NCI-H748 treated with DMSO at 0.1 percent for 48 hours (cell line): ENCODE data around the gene PDXDC1.
"Not testable (repeated sequence)": the region's sequence is repeated elsewhere in the genome, so short reads cannot be mapped to it uniquely, and the experiment has no call there.

Source experiments
- DNase-seq: peaks from one replicate; lab custom pipeline; 2025; lab: John Stamatoyannopoulos, UW

The PDXDC1 gene

GRCh38 chr16:15071916-15072769 is 97.3 kb downstream of the PDXDC1 start:
- DNase-seq, result not testable (repeated sequence)

- no peak for DNase-seq
Observed at GRCh38 chr16:15073101-15073500, 98.3 kb downstream of the PDXDC1 start.

DNA sequence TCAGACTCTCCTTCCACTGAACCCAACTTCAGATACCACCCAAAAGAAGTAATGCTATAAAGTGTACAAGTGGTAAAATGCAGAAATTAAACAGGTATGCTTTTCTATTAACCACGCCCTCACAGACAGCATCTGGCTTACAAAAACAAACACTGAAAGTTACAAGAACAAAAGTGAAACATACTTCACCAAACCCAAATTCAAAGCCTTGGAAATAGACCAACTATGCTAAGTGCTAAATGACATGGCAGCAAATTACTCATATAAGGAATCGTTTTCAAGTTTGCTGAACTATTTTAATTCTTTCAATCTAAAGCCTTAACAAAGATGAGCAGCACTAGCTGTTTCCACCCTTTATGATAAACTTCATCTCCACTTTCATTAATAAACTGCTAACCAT is 101.3 kb downstream of the PDXDC1 start:
- not testable (repeated sequence) for DNase-seq

GRCh38 chr16:15080883-15081282 is 106.1 kb downstream of the PDXDC1 start:
- not testable (repeated sequence) for DNase-seq

DNA sequence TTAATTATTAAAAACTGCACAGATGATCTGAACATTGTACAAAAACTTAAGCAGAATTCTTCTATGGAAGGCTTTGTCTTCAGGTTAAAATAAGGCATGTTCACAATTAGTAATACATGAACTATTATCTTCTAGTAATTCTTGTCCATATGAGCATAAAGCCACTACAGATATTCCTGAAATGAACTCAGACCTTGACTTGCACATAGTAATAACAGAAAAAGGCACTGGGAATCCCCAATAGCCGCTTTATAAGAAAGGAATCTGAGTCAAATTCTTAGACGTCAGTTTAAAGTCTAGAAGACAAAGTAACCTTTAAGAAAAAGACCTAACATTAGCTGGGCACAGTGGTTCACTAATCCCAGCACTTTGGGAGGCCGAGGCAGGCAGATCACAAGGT is 108.0 kb downstream of the PDXDC1 start:
- not testable (repeated sequence) for DNase-seq

- not testable (repeated sequence) for DNase-seq
Observed at GRCh38 chr16:15090663-15091269, 115.9 kb downstream of the PDXDC1 start.

GRCh38 chr16:15093571-15093954 is 118.7 kb downstream of the PDXDC1 start:
- not testable (repeated sequence) for DNase-seq

GRCh38 chr16:15093955-15094827 is 119.4 kb downstream of the PDXDC1 start, which contains the start of gene RRN3:
TSS of gene RRN3 (minus strand) at chr16:15094272. CDS start at chr16:15094233, 39 bp downstream.
- DNase-seq, result peak; percentile 69

GRCh38 chr16:15096583-15096972 is 121.8 kb downstream of the PDXDC1 start:
- not testable (repeated sequence) for DNase-seq

DNA sequence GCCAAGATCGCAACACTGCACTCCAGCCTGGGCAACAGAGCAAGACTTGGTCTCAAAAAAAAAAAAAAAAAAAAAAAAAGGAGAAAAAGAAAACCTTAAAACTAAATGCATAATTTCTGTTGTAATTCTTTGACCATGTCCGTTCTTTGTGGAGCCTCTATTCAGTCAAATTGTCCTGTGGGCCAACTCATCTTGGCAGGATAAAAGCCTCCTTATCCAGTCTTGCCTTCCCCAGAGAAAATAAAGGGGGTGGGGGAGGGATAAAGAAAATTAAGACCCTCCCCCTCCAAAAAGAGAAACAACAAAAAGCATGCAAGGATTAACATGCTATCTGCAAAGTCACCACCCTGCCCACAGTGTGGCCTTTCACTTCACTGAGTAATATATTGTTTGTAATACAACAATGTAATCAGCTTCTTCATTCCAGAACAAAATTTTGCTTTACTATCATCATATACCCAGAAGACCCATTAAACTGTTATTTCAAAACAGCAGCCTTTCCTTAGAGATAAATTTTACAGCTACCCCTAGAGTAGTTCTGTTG is 124.6 kb downstream of the PDXDC1 start:
- not testable (repeated sequence) for DNase-seq

DNA sequence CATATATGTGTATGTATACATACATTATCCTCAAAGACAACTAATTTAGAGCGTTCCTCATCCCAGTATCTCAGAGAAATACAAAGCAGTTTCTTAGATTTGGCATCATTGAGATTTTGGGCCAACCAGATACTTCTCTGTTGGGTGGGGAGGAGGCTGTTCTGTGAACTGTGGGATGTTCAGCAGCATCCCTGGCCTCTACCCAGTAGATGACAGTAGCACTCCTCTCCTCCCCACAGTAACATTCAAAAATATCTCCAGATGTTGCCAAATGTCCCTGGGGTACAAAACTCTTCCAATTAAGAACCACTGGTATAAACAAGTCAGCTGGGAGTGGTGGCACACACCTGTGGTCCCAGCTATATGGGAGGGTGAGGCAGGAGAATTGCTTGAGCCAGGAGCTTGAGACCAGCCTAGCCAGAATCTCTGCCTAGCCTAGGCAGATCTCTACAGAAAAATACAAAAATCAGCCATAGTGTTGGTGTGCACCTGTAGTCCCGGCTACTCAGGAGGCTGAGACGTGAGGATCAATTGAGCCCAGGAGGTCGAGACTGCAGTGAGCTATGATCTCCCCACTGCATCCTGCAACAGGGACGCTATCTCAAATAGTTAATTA is 125.7 kb downstream of the PDXDC1 start:
- not testable (repeated sequence) for DNase-seq

DNA sequence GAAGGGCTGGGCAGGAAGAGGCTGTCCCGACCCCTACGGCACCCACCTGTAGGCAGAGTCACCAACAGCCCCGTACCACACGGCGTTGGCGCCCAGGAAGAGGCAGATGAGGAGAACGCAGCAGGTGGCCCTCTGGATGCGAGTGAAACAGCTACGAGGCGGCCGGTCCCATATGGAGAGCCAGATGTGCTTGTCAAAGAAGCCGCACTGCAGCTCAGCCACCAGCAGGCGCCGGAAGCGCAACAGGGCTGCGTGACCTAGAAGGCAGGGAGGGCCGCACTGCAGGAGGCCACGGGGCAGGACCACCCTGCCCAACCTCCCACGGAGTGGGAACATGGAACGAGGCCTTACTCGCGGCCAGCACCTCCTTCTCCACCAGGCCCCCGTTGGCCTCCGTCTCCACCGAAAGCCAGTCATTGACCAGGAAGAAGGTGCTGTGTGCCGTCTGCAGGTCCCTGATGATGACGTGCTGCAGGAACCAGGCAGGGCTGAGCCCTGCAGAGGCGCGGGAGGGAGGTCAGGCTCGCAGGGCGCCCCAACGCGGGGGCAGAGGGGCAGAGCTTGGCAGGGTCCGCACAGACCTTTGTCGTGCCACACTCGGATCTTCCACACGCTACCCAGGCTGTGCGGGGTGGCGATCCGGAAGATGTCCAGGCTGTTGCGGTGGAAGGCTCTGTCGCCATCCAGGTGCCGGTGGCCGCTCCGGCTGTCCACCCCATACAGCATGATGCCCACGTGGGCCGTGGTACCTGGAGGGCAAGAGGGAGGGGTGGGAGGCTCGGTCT is 153.0 kb downstream of the PDXDC1 start:
- not testable (repeated sequence) for DNase-seq

- DNase-seq, result not testable (repeated sequence)
Observed at GRCh38 chr16:15130256-15130932, 155.6 kb downstream of the PDXDC1 start.

GRCh38 chr16:15130943-15131700 is 156.3 kb downstream of the PDXDC1 start:
- DNase-seq, result not testable (repeated sequence)

DNA sequence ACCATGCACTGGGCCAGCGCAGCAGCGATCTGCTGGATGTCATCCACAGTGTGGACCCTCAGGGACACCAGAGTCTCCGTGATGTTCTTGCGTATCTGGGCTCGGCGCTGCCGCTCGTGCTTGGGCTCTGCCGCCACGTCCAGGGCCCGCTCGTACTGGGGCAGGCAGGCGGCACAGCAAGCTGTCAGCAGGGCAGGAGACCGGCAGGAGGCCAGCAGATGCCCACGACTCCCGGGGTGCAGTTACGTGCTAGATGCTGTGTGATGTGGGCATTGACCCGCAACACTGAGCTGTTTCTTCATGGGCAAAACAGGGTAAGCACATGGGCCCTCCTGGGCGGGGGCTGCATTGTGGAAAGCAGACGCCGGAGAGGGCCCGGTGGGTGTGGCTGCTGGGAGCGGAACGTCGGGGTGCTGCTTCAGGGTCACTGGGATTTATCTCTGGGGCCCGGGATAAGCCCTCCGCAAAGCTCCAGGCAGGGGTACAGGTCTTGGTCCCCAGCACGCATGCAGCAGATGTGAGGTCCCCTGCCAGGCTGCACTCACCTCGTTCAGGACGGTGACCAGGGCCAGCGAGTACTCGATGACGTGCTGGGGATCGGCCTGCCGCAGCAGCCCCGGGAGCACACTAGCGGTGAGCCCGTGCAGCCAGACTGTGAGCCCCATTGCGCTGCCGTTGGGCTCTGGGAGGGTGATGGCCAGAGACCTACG is 158.0 kb downstream of the PDXDC1 start:
- not testable (repeated sequence) for DNase-seq

DNA sequence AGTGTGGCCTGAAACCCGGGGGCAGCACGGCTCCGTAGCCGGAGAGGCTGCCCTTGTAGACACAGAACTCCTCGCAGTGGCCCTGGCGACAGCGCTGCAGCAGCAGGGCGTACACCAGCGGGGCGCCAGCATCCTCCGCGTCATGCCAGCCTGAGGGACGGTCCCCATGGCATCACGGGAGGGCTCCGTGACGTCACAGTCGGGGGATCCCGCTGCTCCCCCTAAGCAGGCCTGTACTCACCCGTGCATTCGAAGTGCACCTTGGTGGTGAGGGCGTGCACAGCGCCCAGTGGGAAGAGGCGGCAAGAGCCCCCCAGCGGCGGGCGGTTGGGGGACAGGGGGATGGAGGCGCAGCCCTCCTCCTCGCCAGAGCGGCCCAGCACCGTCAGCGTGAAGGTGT is 158.7 kb downstream of the PDXDC1 start:
- not testable (repeated sequence) for DNase-seq

DNA sequence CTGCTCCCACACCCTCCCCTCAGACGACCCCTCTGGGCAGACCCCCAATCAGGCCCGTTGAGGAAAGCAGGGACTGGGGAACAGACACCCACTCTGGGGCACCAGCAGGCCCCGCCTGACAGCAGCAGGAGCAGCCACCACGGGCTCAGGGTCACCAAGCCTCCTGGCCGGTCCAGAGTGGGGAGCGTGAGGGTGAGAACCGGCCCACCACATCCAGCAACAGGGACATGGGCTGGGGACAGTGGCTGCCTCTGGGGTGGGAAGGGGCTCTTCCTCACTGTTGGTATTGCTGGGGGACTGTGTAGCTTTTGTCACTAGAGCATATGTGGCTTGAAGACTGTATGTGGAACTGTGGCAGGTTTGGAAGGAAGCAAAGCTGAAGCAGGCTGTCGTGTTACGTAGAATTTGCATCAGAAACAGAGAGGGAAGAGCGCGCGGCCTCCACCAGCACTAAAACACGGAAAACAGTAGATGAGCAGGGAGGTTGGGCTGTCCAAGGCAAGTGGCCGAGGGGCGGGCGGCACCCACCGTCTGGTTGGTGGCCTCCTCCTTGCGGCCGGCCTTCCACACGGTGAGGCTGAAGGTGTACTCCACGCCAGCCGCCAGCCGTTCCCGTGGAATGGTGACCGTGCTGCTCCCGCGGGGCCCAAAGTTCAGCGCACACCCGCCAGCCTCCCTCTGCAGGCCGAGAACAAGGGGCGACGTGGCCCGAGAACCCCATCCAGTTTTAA is 160.1 kb downstream of the PDXDC1 start:
- DNase-seq, result not testable (repeated sequence)
